PC-3 (cell line): ENCODE measurements around the gene GLIPR2. TPM values are rescaled to one million over a fixed set of nuclear protein-coding genes. Genes with fewer than 3 reads are reported as not detected.

ENCODE experiments used
- ATAC-seq: fragments of 200-7000 bp; cut with Tn5 transposase; 2 replicates; pipeline ENCODE4 v1.9.1; 2020; ENCODE audit warnings: mild to moderate bottlenecking, moderate library complexity
- BruUV-seq: library from RNA; stranded (reverse); fragments of 400-500 nt; replicated peaks from 2 replicates; lab custom pipeline; 2021; lab: Mats Ljungman, UMichigan
- CTCF ChIA-PET: fragments of 300-600 bp; sonication (Branson Sonifier 250); formaldehyde crosslinking; loops from one replicate; lab custom pipeline; 2022; ENCODE audit warnings: antibody characterized with exemption; lab: Charles Lee
- POLR2A ChIA-PET: fragments of 300-600 bp; sonication (Branson Sonifier 250); formaldehyde crosslinking; loops from one replicate; lab custom pipeline; 2022; ENCODE audit warnings: antibody characterized with exemption; ENCODE audit not compliant: unreplicated experiment; lab: Charles Lee
- DNase-seq: peaks from one replicate; pipeline ENCODE4 v3.0.0-alpha.2; 2015
- H2AFZ ChIP-seq: fragments of 300-600 bp; sonication (generic); 2 replicates; pipeline ENCODE4 v1.6.0; 2016; ENCODE audit warnings: antibody characterized with exemption, low read length
- H3F3A ChIP-seq: fragments of 300-600 bp; sonication (generic); one replicate; pipeline ENCODE4 v1.6.0; 2017; ENCODE audit warnings: antibody characterized with exemption, low read length, control low read depth, mild to moderate bottlenecking; ENCODE audit not compliant: unreplicated experiment
- H3K27ac ChIP-seq: fragments of 300-600 bp; sonication (generic); 2 replicates; pipeline ENCODE4 v1.5.1; 2016; ENCODE audit warnings: mild to moderate bottlenecking, low read length
- H3K27me3 ChIP-seq: fragments of 300-600 bp; sonication (generic); 2 replicates; pipeline ENCODE4 v1.6.1; 2016; ENCODE audit warnings: low read length, mixed read lengths
- H3K36me3 ChIP-seq: fragments of 300-600 bp; sonication (generic); 2 replicates; pipeline ENCODE4 v1.6.1; 2016; ENCODE audit warnings: low read depth, mixed run types, low read length, mixed read lengths
- H3K4me1 ChIP-seq: fragments of 300-600 bp; sonication (generic); 2 replicates; pipeline ENCODE4 v1.5.1; 2016; ENCODE audit warnings: low read length; ENCODE audit not compliant: insufficient read depth
- H3K4me2 ChIP-seq: fragments of 300-600 bp; sonication (generic); 2 replicates; pipeline ENCODE4 v1.6.0; 2016; ENCODE audit warnings: low read length
- H3K4me3 ChIP-seq: fragments of 300-600 bp; sonication (generic); 2 replicates; pipeline ENCODE4 v1.5.1; 2016; ENCODE audit warnings: mild to moderate bottlenecking, low read length, mixed read lengths
- H3K79me2 ChIP-seq: fragments of 300-600 bp; sonication (generic); 2 replicates; pipeline ENCODE4 v1.6.1; 2017; ENCODE audit warnings: low read length, mixed read lengths
- H3K9ac ChIP-seq: fragments of 300-600 bp; sonication (generic); 2 replicates; pipeline ENCODE4 v1.6.0; 2016; ENCODE audit warnings: mild to moderate bottlenecking, low read length
- H3K9me2 ChIP-seq: fragments of 300-600 bp; sonication (generic); replicated peaks from 2 replicates; pipeline ENCODE4 v1.6.1; 2016; ENCODE audit warnings: mixed run types, low read length, mixed read lengths
- H3K9me3 ChIP-seq: fragments of 300-600 bp; sonication (generic); 2 replicates; pipeline ENCODE4 v1.6.1; 2016; ENCODE audit warnings: low read length, mixed read lengths
- H4K20me1 ChIP-seq: fragments of 300-600 bp; sonication (generic); 2 replicates; pipeline ENCODE4 v1.6.1; 2016; ENCODE audit warnings: low read length, mixed read lengths
- EZH2 ChIP-seq: fragments of 300-600 bp; sonication (generic); IDR thresholded peaks from one replicate; pipeline ENCODE4 v1.6.1; 2017; ENCODE audit warnings: antibody characterized with exemption, mild to moderate bottlenecking, low read length; ENCODE audit not compliant: unreplicated experiment
- EZH2phosphoT487 ChIP-seq: fragments of 300-600 bp; sonication (generic); IDR thresholded peaks from 2 replicates; pipeline ENCODE4 v1.6.1; 2018; ENCODE audit warnings: mild to moderate bottlenecking, antibody characterized with exemption, low read length, borderline replicate concordance
- intact Hi-C: fragments of 100-400 bp; cut with micrococcal nuclease; formaldehyde crosslinking; loops from 2 replicates; pipeline ENCODE4 v1.9.0; 2023
- total RNA-seq: library from RNA; depleted of rRNA; stranded (reverse); fragments of >200 nt; gene quantifications from 2 replicates; pipeline ENCODE4 v1.2.3, GENCODE V29; 2014
- TF ChIP-seq, protein P1 (sequence below): fragments of 300-600 bp; sonication (generic); conservative IDR thresholded peaks from 2 replicates; pipeline ENCODE4 v1.5.1; 2017; ENCODE audit warnings: antibody characterized with exemption, low read depth, mild to moderate bottlenecking, low read length

The GLIPR2 gene
- total RNA-seq, 1 experiment from 2014 or later, result 6.7 TPM

DNA sequence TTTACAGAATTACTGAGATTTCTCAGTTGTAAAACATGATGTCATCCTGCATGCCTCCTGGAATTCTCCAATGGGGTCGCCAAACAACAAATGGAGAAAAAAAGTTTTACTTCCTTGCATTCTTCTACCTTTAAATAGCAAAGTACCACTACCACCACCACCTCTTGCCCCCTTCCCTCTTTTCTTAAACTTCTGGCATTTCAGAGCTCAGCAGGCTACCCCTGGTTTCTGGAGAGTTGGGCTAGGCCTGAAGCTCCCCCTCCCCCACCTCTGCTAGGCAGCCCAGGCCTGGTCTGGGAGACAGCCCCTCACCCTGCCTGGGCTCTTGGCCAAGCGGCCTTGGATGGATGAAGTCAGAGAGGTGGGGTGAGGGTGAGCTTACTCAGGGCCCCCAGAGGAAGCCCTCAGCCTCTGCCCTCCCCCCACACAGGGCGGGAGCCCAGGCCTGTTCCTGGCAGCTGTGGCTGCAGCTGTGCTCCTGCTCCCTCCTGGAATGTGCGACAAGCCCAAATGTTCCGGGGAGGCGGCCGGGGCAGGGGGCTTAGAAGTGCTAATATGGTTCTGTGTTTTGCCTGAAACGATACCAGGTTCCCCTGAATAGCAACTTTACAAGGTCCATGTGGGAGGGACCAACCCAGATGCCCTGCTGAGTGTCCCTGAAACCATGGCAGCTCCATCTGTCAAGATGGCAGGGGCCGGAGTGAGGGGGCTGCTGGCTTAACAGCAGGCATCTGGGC is 26.7 kb downstream of the GLIPR2 start:
- peaks cover 13% of the 10 kb centered on the region for H3K4me1 ChIP-seq
- H3K9me3 ChIP-seq, result no peaks in the 10 kb centered on the region
- H3K4me2 ChIP-seq, result peak overlapping the region; percentile 29; the same call in 1 of the 2 replicates
- no peaks in the 10 kb centered on the region for H3K36me3 ChIP-seq
- H3K9ac ChIP-seq, result no peak overlapping the region; the same call in 1 of the 2 replicates
- DNase-seq (no peak), ATAC-seq (no peak)
- H2AFZ ChIP-seq, result peak overlapping the region; percentile 42
- no peak overlapping the region for H3K4me3 ChIP-seq
- no peaks in the 10 kb centered on the region for H3F3A ChIP-seq
- no peaks in the 10 kb centered on the region for H4K20me1 ChIP-seq
- ChIA-PET POLR2A (no interaction called here), CTCF (interaction anchor here (0.6 to 1.0 kb wide), 2 partner anchors 27 to 175 kb away, joined by 4 read pairs; partner anchors contain the start of gene CLTA)
- H3K27me3 ChIP-seq, result no peaks in the 10 kb centered on the region
- TF ChIP-seq, protein P1, sequence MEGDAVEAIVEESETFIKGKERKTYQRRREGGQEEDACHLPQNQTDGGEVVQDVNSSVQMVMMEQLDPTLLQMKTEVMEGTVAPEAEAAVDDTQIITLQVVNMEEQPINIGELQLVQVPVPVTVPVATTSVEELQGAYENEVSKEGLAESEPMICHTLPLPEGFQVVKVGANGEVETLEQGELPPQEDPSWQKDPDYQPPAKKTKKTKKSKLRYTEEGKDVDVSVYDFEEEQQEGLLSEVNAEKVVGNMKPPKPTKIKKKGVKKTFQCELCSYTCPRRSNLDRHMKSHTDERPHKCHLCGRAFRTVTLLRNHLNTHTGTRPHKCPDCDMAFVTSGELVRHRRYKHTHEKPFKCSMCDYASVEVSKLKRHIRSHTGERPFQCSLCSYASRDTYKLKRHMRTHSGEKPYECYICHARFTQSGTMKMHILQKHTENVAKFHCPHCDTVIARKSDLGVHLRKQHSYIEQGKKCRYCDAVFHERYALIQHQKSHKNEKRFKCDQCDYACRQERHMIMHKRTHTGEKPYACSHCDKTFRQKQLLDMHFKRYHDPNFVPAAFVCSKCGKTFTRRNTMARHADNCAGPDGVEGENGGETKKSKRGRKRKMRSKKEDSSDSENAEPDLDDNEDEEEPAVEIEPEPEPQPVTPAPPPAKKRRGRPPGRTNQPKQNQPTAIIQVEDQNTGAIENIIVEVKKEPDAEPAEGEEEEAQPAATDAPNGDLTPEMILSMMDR, result no peak
- TF ChIP-seq EZH2phosphoT487 (no peak), EZH2 (no peak)
- peak overlapping the region; percentile 48 for H3K27ac ChIP-seq
- no TSS peak for BruUV-seq
- H3K79me2 ChIP-seq, result no peaks in the 10 kb centered on the region
- H3K9me2 ChIP-seq, result no peaks in the 10 kb centered on the region
- intact Hi-C loops, result no loop called here

DNA sequence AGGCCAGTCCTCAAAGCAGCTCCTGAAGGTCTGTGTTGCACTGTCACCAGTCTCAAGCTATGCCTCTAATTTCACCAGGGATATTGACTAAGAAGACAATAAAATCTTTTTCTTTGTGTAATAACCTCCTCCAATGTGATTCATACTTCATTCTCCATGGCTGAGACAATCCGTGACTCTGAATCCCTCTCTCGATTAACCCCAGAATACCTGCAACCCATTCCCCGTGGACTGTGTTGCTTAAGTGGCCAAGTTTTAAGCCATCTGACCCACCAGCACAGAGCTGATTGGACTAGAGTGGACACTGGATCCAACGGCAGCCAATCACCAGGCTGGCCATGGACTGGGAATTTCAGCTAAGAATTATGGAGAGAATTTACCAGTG is 27.2 kb downstream of the GLIPR2 start:
- POLR2A ChIA-PET, result no interaction called here
- Histone ChIP-seq H3F3A (no peaks in the 10 kb centered on the region), H3K36me3 (no peaks in the 10 kb centered on the region), H3K27ac (peak overlapping the region; percentile 48), H3K9me3 (no peaks in the 10 kb centered on the region), H3K79me2 (no peaks in the 10 kb centered on the region), H3K4me3 (no peak overlapping the region), H4K20me1 (no peaks in the 10 kb centered on the region), H3K9me2 (no peaks in the 10 kb centered on the region), H3K9ac (no peak overlapping the region), H3K4me1 (peaks cover 13% of the 10 kb centered on the region), H3K27me3 (no peaks in the 10 kb centered on the region), H3K4me2 (peak overlapping the region; percentile 29; the same call in 1 of the 2 replicates), H2AFZ (peak overlapping the region; percentile 42; the same call in 1 of the 2 replicates)
- no peak for TF ChIP-seq EZH2phosphoT487
- TF ChIP-seq, protein P1, result no peak
- no peak for TF ChIP-seq EZH2
- intact Hi-C loops, result no loop called here
- DNase-seq (peak; percentile 42), ATAC-seq (peak; percentile 41)
- CTCF ChIA-PET, result interaction anchor here (0.6 to 1.0 kb wide), 2 partner anchors 27 to 175 kb away, joined by 4 read pairs; partner anchors contain the start of gene CLTA
- no TSS peak for BruUV-seq

DNA sequence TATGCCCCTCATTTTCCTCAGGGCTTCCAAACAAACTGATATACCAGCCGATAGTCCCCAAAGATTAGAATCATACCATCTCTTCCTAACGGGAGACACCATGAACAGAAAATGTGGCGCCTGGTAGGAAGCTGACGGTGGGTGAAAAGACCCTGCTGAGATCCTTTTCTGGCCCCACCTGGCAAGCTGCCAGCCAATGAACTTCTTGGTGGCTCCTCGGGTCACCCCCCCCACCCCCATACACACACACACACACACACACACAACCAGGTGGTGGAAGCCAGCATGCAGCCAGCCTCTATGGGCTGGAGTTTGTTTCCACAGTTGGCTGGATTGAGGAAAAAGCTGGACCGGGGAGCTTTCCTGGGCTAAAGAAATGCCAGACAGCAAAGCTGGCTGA is 27.8 kb downstream of the GLIPR2 start:
- Histone ChIP-seq H2AFZ (no peak overlapping the region), H3K4me2 (no peak overlapping the region), H3F3A (no peaks in the 10 kb centered on the region), H3K79me2 (no peaks in the 10 kb centered on the region), H3K9ac (no peak overlapping the region), H3K4me1 (peaks cover 13% of the 10 kb centered on the region), H3K9me2 (no peaks in the 10 kb centered on the region), H3K27me3 (no peaks in the 10 kb centered on the region), H3K27ac (no peak overlapping the region), H3K9me3 (no peaks in the 10 kb centered on the region), H4K20me1 (no peaks in the 10 kb centered on the region), H3K36me3 (no peaks in the 10 kb centered on the region), H3K4me3 (no peak overlapping the region)
- no TSS peak for BruUV-seq
- TF ChIP-seq EZH2phosphoT487, result no peak
- TF ChIP-seq, protein P1, result no peak
- no peak for TF ChIP-seq EZH2
- ChIA-PET CTCF (interaction anchor here (0.6 to 1.0 kb wide), 2 partner anchors 26 to 354 kb away, joined by 4 read pairs; partner anchors contain the start of gene CLTA), POLR2A (interaction anchor here (0.6 kb wide), 1 partner anchor 1990 kb away, joined by 3 read pairs; no protein-coding TSS in a partner anchor)
- ATAC-seq (no peak), DNase-seq (no peak)
- intact Hi-C loops, result no loop called here
